ENCODE data around the gene TTC9. TPM values are rescaled to one million over a fixed set of nuclear protein-coding genes. Genes with fewer than 3 reads are reported as not detected.
"Not testable (repeated sequence)": the region's sequence is repeated elsewhere in the genome, so short reads cannot be mapped to it uniquely, and the experiment has no call there.

Gene TTC9
- polyA plus RNA-seq, 3 donors = 3.8 to 4.3 (median 3.9) TPM

DNA sequence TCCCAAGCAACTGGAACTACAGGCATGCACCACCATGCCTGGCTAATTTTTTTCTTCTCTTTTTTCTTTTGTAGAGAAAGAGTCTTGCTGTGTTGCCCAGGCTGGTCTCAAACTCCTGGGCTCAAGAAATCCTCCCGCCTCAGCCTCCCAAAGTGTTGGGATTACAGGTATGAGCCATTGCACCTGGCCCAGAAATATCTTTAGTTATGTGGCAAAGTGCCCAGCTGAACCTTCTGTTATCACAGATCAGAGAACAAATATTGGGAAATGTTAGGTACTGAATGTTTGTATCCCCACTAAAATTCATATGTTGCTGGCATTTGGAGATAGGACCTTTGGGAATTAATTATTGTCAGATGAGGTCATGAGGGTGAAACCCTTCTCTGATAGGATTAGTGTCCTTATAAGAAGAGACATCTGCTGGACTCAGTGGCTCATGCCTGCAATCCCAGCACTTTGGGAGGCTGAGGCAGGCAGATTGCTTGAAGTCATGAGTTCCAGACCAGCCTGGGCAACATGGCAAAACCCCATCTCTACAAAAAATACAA lies 62.0 kb downstream of the TTC9 start:
- not testable (repeated sequence) for DNase-seq (ENCODE audit: extremely low read depth in 1 of 11, low read depth in 9 of 11, low spot score in 4 of 11)

DNA sequence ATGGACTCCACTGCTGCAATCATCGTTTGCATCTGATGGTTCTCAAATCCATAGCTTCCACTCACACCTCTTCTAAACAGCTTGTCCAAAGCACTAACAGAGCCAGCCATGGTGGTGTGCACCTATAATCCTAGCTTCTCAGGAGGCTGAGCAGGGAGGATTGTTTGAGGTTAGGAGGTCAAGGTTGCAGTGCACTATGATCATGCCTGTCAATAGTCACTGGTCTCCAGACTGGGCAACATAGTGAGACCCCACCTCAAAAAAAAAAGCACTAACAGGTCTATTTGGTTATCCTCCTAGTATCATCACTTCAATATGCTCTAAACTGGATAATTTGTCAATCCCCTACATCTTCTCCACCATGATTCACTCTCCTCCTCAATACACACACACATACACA lies 63.2 kb downstream of the TTC9 start:
- DNase-seq (ENCODE audit: extremely low read depth in 1 of 11, low read depth in 9 of 11, low spot score in 4 of 11) = no peak

DNA sequence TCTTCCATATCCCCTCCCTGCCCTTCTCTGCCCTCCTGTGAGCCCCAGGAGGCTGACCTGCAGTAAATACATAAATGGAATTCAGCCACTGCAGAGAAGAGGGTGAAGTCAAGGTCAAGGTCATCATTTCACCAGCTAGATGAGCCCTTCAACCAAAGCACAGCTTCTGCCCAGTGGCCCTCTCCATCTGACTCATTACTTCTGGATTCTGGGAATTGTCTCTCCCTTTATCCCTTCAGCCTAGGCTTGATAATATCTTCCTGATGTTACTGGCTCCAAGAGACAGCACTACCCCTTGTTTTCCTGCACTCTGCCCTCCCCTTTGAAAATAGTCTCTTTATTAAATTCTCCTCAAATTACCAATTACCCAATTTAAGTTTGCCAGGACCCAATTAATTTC lies 64.5 kb downstream of the TTC9 start:
- no peak for DNase-seq (ENCODE audit: extremely low read depth in 1 of 11, low read depth in 9 of 11, low spot score in 4 of 11)

DNA sequence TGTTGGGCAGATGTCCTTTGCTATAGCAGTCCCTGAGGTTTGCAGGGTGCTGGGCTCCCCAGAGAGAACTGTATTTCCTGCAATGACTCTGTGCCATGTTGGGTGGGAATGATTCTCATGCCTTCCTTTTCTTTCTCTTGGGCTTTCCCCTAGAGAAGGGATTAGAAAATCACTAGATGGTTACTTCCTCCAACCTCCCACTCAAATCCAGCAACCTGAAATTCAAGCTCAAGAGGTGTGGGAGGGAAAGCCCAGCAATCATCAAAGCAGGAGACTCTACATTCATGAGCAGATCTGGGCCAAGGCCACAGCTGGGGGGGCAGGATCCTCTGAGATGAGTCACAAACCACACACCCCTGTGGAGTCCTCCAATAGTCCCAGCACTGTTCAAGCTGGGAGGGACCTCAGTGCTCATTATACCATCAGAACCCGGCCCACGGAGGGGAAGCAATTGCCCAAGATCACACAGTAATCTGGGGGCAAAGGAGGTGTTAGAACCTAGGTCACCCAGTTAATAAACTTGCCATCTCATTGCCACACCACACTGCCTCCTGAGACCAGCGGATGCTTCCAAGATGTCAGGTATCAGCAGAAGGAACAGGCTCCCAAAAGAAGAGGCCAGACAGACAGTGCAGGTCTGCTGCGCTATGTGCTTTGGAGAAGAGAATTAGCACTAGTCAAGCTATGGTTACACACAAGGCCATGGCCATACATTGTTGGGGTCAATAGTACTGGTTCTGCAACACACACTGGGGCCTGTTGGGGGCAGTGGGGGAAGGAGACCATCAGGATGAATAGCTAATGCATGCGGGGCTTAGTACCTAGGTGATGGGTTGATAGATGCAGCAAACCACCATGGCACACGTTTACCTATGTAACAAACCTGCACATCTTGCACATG lies 65.7 kb downstream of the TTC9 start:
- no peak for DNase-seq (ENCODE audit: extremely low read depth in 1 of 11, low read depth in 9 of 11, low spot score in 4 of 11)

DNA sequence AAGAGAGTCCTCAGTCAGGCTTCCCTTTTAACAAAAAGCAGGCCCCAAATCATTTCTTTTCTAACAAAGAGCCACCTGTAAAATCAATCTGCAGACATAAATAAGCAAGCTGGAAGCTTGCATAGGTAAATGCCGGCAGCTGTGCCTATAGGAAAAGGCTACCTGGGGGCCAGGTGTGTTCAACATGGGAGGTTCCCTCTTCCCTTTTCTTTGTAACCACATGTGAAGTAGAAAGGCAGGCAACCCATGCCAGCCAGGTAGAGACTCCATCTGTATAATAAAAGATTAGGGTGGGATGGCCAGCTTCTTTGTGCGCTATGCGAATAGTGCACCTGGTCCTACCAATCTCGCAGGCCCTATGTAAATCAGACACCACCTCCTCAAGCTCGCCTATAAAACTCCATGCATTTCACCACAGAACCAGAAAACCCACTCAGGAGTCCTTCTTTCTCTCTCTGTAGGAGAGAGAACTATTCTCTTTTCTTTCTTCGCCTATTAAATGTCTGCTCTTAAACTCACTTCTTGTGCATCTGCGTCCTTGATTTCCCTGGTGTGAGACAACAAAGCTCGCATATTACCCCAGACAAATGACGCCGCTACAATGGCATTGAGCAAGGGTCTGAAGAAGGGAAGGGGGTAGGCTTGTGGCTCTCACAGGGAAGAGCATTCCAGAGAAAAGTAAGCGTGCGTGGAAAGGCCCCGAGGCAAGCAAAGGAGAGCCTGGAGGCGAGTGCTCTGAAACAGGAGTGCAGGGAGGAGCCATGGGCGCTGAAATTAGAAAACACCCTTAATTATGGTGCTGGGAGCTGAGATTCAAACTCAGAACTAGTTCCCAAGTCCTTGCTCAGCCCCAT lies 67.2 kb downstream of the TTC9 start:
- no peak for DNase-seq (ENCODE audit: extremely low read depth in 1 of 11, low read depth in 9 of 11, low spot score in 4 of 11)

DNA sequence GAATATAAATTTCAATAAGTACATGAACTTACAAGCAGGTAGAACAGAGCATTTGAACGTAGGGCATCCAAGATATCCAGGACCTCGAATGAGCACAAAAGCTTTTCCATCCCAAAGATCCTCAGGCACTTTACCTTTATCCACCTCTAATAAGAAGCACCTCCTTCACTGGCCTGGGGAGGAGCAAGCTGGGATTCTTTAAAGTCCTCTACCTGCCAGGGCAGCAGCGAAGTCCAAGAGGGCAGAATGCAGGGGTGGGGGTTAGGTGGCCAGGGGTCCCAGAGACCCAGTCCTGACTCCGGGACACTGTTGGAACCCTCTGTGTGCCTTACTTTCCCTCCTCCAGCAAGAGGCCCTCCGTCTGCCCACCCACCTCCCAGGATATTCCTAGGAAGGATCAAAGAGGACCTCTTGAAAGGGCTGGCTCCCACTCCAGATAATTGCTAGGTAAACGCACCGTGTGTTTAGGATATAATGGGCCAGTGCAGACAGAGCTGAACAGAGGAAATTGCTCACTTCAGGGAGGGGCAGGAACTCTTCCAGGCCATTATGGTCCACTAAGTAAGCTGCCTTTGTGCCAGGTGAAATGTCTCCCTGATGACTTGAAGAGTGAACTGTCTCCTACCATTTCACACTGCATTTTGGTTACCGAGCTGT lies 68.1 kb downstream of the TTC9 start:
- DNase-seq (ENCODE audit: extremely low read depth in 1 of 11, low read depth in 9 of 11, low spot score in 4 of 11) = no peak

DNA sequence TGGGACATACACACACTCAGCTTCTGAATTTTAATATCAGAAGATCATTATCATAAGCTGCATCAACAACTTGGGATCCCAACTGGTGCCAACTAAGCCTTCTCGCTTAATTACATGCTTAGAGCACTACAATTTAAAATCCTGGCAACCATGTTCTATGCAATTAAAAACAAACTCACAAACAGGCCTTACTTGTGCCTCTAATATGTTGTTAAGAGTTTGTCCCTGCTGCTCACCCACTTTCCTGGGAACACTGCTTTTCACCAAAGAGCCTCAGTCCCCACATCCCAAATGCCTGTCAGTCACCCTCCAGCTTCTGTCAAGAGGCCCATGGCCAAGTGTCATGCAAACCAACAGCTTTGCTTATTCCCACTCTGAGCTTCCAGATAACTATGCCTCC lies 69.7 kb downstream of the TTC9 start:
- DNase-seq (ENCODE audit: extremely low read depth in 1 of 11, low read depth in 9 of 11, low spot score in 4 of 11) = no peak

DNA sequence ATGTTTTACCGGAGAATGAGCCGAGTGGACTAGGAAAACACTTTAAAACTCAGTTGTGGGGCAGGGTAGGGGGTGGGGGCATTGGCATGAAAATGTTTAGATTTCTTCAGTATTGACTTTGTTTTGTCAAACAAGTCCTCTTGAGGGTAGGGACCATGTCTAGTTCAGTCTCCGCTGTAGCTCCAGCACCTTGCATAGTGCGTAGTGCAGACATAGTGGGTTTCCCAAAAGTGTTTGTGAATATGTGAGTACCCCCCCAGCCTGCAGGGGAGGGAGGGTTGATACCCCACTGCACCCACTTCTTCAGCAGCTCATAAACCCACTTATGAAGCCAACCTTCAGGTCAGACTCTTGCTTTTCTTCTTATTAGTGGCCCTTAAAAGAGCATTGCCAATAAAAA lies 71.4 kb downstream of the TTC9 start:
- DNase-seq (ENCODE audit: extremely low read depth in 1 of 11, low read depth in 9 of 11, low spot score in 4 of 11) = no peak

DNA sequence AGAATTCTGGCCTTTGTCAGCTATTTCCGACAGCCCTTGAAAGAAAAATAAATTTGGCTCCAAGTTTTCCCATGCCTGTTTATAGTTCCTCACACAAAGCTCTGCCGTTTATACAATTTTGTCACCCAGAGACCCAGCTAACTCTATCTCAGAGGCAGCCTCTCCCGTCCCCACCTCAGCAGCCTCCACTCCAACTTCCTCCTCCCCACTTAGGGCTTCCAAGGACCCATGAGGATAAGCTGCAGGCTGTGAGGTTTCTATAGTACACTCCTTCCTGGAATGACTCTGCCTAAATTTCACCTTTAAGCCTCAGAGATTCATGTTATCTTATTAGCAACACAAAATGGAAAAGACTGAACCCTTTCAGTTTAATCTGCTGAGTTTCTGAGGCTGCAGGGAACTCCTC lies 71.8 kb downstream of the TTC9 start:
- peak in 4 of 11 donors; percentile 9 to 48 (median 12) for DNase-seq (ENCODE audit: extremely low read depth in 1 of 11, low read depth in 9 of 11, low spot score in 4 of 11)

DNA sequence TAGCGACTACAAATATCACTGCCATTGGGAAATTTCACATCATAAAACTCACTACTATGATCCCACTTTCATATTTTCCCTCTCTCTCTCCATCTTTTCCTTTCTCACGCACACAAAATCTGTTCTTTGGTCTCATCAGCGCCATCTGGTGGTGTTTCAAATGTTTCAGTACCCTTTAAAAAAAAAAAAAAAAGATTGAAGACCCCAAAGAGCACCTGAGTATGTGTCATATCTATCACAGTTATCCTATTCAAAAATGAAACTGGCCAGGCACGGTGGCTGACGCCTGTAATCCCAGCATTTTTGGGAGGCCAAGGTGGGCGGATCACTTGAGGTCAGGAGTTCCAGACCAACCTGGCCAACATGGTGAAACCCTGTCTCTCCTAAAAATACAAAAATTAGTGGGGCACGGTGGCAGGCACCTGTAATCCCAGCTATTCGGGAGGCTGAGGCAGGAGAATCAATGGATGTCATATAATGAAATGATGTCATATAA lies 72.4 kb downstream of the TTC9 start:
- peak; percentile 32 to 74 (median 60) for DNase-seq (ENCODE audit: extremely low read depth in 1 of 11, low read depth in 9 of 11, low spot score in 4 of 11)

DNA sequence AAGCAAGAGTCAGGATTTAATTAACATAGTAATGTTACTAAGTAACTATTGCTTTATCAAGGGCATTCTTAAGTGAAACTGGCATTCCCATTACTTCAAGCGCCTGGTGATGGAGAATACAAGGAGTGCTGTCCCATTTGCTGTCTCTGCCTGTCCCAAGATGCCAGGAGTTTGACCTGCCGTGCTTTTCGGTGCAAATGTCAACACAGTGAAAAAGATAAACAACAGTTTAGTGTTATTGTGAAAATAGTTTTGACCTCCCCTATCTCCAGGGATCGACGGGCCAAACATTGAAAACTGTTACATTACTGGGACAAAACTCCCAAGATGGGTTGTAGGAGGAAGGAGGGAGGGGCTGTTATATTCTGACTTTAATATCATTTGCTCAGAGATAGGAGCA lies 74.8 kb downstream of the TTC9 start:
- no peak for DNase-seq (ENCODE audit: extremely low read depth in 1 of 11, low read depth in 9 of 11, low spot score in 4 of 11)

DNA sequence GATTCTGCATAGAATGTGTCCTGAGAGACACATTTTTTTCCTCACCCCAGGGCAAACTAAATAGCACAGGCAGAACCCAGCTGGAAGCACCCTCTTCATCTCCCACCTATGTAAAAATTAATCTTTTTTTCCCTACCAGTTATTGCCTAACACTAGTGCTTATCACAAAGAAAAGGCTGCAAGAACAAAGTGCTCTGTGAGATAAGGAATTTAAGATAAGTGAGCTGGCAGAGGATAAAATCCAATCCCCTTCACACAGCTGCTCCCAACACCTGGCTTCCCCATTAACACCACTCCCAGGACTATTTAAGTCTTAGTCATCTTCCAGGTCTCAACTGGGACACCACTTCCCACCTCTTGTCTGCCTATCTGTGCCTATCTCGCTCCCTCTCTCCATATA lies 75.2 kb downstream of the TTC9 start:
- DNase-seq (ENCODE audit: extremely low read depth in 1 of 11, low read depth in 9 of 11, low spot score in 4 of 11) = no peak

DNA sequence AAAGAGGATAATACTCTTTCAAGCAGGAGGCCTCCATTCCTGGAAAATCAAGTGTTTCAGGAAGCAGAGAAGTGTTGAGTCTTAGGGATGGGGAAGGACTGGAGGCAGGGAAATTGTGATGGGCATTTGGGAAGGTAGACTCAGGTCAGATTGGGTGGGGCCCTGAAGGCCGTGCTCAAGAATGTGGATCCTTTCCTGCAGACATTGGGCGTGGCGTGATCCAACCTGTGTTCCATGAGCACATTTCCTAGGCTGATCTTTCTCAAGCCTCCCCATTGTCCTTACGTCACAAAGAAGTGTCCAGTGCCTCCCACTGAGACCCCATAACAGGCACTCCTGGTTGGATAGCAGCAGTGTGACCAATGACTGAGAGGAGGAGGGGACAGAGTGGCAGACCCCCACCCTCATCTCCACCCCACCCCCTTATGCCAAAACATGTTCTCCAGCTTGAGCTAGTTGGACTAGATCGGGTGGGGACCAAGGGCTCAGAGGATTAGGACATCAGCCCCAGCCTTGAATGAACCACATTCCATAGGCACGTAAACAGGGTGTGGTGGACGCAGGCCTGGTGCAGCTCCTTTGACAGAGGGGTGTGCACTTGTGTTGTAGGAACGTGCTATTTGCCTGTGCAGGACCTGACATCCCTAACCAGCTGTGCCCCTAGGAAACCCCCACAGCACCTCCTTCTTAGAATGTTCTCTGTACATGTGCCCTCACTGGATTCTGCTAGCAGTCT lies 76.8 kb downstream of the TTC9 start:
- no peak for DNase-seq (ENCODE audit: extremely low read depth in 1 of 11, low read depth in 9 of 11, low spot score in 4 of 11)

DNA sequence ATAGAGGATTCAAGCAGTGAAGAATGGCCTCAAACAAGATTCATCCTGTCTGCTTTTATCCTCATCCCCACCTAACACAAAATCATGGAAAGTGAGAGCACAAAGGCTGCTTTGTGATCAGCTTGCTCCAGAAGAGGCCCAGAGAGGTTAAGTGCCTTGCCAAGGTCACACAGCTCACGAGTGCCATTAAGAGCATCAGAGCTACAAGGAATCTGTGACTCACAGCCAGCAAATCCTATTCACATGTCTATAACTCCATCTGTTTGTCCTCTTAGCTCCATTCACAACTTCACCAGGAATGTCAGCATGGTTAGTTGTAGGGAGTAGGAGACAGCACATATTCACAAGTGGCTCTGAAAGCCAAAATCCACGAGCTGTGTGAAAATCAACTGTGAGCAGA lies 79.8 kb downstream of the TTC9 start:
- DNase-seq (ENCODE audit: extremely low read depth in 1 of 11, low read depth in 9 of 11, low spot score in 4 of 11) = no peak

DNA sequence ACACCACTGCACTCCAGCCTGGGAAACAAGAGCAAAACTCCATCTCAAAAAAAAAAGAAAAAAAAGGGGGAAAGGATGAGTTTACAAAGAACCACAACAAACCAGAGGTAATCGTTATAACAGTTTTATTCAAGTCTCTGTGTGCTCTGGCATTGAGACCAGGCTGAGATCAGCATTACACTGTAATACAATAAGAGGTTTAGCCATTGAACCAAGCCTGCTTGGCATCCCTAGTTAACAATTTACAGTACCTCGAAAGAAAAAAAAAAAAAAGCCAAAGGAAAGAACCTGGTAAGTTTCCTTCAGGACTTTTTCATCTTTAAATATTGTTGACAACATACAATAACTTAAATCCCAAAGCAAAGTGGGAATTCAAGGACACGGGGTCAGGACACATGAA lies 80.7 kb downstream of the TTC9 start:
- no peak for DNase-seq (ENCODE audit: extremely low read depth in 1 of 11, low read depth in 9 of 11, low spot score in 4 of 11)

DNA sequence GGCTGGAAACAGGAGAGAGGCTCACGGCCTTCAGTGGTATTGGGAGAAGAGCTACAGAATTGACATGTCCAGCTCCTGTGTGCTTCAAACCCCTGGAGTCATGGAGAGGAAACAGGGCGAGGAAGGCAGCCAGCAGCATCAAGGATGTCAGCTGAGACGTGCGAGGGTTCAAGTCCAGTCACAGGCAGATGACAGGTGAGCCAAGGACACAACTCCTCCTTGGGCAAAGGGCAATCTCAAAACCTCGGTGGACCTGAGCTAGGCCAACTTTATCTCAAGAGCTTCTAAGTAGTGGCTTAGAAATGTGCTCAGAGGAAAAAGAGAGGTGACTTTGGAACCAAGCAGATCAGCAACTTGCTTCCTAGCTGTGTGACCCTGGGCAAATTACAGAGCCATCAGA lies 81.6 kb downstream of the TTC9 start:
- no peak for DNase-seq (ENCODE audit: extremely low read depth in 1 of 11, low read depth in 9 of 11, low spot score in 4 of 11)

DNA sequence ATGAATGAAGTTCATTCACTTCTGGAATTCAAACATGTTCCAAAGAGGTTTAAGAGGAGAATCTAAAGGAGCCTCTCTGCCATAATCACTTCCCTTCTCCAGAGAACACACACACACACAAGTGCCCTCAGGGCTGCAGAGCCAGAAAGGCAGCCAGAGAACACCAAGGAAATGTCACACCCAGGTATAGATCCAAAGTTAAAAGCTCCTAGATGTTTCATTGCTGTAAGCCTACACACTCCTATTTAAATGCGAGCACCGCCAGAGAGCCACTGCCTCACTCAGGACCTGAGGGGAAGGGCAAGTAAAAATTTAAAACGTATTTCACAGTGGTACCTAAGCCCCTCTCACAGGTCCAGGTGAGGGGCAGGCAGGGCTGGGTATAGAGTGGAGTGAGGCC lies 82.4 kb downstream of the TTC9 start:
- no peak for DNase-seq (ENCODE audit: extremely low read depth in 1 of 11, low read depth in 9 of 11, low spot score in 4 of 11)

DNA sequence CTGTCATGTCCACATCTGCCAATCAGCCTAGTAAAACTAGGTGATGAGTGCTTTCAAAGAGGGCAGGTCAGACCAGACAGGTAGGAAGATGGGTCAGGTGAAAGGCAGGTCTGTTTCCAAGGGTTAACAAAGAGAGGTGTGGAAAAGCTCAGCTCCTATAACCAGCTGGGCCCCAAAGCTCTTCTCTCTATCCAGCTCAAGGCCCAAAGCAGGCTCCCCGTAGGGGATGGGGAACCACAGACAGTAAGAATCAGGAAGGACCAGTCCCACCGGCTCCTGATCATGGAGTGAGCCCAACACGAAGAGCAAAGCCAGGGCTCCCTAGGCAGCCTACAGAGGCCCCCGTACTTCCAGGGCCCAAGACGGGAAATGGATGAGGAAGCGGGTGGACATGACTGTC lies 83.2 kb downstream of the TTC9 start:
- no peak for DNase-seq (ENCODE audit: extremely low read depth in 1 of 11, low read depth in 9 of 11, low spot score in 4 of 11)

Measured in renal cortex interstitium (tissue), 11 donors.